Neural cell (in vitro differentiated cells): ENCODE results near the gene VANGL1.

Source experiments
- EP300 ChIP-seq: fragments of 450-650 bp; conservative IDR thresholded peaks from 2 replicates; pipeline ENCODE4 v1.6.1; 2014; ENCODE audit warnings: antibody characterized with exemption, mild to moderate bottlenecking, moderate library complexity; ENCODE audit not compliant: poor library complexity, severe bottlenecking
- EZH2 ChIP-seq: fragments of 200-600, 300-800 bp; shearing (Covaris generic), sonication (generic); IDR thresholded peaks from 2 replicates; pipeline ENCODE4 v1.6.1; 2014; ENCODE audit warnings: antibody characterized with exemption, low read length, borderline replicate concordance, mild to moderate bottlenecking; ENCODE audit not compliant: insufficient read depth, poor library complexity, severe bottlenecking
- MXI1 ChIP-seq: fragments of 450-650 bp; conservative IDR thresholded peaks from 2 replicates; pipeline ENCODE4 v1.6.1; 2014; ENCODE audit warnings: antibody characterized with exemption, mild to moderate bottlenecking; ENCODE audit not compliant: poor library complexity, severe bottlenecking
- POLR2AphosphoS5 ChIP-seq: IDR thresholded peaks from 2 replicates; pipeline ENCODE4 v1.6.1; 2012
- RAD21 ChIP-seq: fragments of 450-650 bp; conservative IDR thresholded peaks from 2 replicates; pipeline ENCODE4 v1.6.1; 2014; ENCODE audit warnings: antibody characterized with exemption, mild to moderate bottlenecking, moderate library complexity
- SMC3 ChIP-seq: fragments of 450-650 bp; conservative IDR thresholded peaks from 2 replicates; pipeline ENCODE4 v1.6.1; 2014; ENCODE audit warnings: antibody characterized with exemption, mild to moderate bottlenecking, moderate library complexity; ENCODE audit not compliant: poor library complexity
- TAF1 ChIP-seq: IDR thresholded peaks from 2 replicates; pipeline ENCODE4 v1.6.1; 2012; ENCODE audit warnings: low read depth
- TF ChIP-seq, protein P1 (sequence below): fragments of 450-650 bp; IDR thresholded peaks from 2 replicates; pipeline ENCODE4 v1.5.1; 2014; ENCODE audit warnings: antibody characterized with exemption, mild to moderate bottlenecking, moderate library complexity; ENCODE audit not compliant: poor library complexity, severe bottlenecking
- TF ChIP-seq, protein P2 (sequence below): IDR thresholded peaks from 2 replicates; pipeline ENCODE4 v1.6.1; 2012; ENCODE audit warnings: borderline replicate concordance

DNA sequence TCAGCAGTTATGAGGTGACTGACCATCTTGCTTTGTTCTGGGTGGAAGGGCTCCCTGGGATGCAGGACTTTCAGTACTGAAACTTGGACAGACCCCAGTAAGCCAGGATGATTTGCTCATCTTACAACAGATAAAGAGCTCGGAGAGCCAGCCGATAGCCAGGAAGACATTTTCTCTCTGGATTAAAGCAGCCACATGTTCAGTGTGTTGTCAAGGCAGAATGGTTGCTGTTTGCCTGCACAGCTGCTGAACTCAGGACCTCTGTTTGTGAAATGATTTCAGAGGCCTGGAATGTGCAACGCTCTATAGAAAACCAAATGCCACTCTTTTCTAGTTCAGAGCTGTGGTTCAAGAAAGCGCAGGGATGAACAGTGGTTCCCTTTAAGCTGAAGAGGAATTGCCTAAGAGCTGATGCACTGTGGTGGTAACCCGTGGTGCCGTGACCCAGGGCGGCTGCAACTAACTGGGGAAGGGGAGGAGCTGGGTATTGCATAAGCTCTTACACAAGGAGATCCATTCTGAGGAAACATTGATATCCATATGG lies 86.0 kb downstream of the VANGL1 start:
- TF ChIP-seq, protein P1, sequence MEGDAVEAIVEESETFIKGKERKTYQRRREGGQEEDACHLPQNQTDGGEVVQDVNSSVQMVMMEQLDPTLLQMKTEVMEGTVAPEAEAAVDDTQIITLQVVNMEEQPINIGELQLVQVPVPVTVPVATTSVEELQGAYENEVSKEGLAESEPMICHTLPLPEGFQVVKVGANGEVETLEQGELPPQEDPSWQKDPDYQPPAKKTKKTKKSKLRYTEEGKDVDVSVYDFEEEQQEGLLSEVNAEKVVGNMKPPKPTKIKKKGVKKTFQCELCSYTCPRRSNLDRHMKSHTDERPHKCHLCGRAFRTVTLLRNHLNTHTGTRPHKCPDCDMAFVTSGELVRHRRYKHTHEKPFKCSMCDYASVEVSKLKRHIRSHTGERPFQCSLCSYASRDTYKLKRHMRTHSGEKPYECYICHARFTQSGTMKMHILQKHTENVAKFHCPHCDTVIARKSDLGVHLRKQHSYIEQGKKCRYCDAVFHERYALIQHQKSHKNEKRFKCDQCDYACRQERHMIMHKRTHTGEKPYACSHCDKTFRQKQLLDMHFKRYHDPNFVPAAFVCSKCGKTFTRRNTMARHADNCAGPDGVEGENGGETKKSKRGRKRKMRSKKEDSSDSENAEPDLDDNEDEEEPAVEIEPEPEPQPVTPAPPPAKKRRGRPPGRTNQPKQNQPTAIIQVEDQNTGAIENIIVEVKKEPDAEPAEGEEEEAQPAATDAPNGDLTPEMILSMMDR, result no peak
- no peak for TF ChIP-seq EZH2
- TF ChIP-seq, protein P2, sequence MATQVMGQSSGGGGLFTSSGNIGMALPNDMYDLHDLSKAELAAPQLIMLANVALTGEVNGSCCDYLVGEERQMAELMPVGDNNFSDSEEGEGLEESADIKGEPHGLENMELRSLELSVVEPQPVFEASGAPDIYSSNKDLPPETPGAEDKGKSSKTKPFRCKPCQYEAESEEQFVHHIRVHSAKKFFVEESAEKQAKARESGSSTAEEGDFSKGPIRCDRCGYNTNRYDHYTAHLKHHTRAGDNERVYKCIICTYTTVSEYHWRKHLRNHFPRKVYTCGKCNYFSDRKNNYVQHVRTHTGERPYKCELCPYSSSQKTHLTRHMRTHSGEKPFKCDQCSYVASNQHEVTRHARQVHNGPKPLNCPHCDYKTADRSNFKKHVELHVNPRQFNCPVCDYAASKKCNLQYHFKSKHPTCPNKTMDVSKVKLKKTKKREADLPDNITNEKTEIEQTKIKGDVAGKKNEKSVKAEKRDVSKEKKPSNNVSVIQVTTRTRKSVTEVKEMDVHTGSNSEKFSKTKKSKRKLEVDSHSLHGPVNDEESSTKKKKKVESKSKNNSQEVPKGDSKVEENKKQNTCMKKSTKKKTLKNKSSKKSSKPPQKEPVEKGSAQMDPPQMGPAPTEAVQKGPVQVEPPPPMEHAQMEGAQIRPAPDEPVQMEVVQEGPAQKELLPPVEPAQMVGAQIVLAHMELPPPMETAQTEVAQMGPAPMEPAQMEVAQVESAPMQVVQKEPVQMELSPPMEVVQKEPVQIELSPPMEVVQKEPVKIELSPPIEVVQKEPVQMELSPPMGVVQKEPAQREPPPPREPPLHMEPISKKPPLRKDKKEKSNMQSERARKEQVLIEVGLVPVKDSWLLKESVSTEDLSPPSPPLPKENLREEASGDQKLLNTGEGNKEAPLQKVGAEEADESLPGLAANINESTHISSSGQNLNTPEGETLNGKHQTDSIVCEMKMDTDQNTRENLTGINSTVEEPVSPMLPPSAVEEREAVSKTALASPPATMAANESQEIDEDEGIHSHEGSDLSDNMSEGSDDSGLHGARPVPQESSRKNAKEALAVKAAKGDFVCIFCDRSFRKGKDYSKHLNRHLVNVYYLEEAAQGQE, result no peak
- TF ChIP-seq TAF1, result no peak
- TF ChIP-seq POLR2AphosphoS5, result no peak
- no peak for TF ChIP-seq MXI1
- no peak for TF ChIP-seq EP300
- TF ChIP-seq RAD21, result no peak
- no peak for TF ChIP-seq SMC3
